ENCODE data around the gene BCS1L. TPM values are rescaled to one million over a fixed set of nuclear protein-coding genes. Genes with fewer than 3 reads are reported as not detected.

The BCS1L gene
- total RNA-seq, 2 experiments from 2014 or later, result 69.6 to 76.3 TPM

- POLR2A ChIA-PET, result no interaction called here
- Mint-ChIP-seq H3K36me3 (ENCODE audit: low read depth) (peaks cover 50% of the 10 kb centered on the region), H3K9me3 (no peaks in the 10 kb centered on the region), H3K4me1 (ENCODE audit: low read depth) (peaks cover 16% of the 10 kb centered on the region), H3K27ac (no peak overlapping the region), H3K27me3 (no peaks in the 10 kb centered on the region), H3K4me3 (no peak overlapping the region)
- TF ChIP-seq, protein P1, sequence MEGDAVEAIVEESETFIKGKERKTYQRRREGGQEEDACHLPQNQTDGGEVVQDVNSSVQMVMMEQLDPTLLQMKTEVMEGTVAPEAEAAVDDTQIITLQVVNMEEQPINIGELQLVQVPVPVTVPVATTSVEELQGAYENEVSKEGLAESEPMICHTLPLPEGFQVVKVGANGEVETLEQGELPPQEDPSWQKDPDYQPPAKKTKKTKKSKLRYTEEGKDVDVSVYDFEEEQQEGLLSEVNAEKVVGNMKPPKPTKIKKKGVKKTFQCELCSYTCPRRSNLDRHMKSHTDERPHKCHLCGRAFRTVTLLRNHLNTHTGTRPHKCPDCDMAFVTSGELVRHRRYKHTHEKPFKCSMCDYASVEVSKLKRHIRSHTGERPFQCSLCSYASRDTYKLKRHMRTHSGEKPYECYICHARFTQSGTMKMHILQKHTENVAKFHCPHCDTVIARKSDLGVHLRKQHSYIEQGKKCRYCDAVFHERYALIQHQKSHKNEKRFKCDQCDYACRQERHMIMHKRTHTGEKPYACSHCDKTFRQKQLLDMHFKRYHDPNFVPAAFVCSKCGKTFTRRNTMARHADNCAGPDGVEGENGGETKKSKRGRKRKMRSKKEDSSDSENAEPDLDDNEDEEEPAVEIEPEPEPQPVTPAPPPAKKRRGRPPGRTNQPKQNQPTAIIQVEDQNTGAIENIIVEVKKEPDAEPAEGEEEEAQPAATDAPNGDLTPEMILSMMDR (IDR thresholded peaks at IDR 0.05), result no peak
- DNase-seq, result no peak
- no peak for ATAC-seq
- intact Hi-C loops (cut with micrococcal nuclease), result no loop called here
- CTCF ChIA-PET, result no interaction called here
Observed at GRCh38 chr2:218664653-218665052, 5.2 kb downstream of the BCS1L start.

GRCh38 chr2:218671097-218671653 is 11.7 kb downstream of the BCS1L start:
- H3K4me1 Mint-ChIP-seq (ENCODE audit: low read depth), result peaks cover 16% of the 10 kb centered on the region
- ATAC-seq, result no peak
- intact Hi-C loops (cut with micrococcal nuclease), result no loop called here
- TF ChIP-seq, protein P1 (IDR thresholded peaks at IDR 0.05), result no peak
- no peak for DNase-seq
- H3K27me3 Mint-ChIP-seq, result no peaks in the 10 kb centered on the region
- peak overlapping the region; percentile 96 for H3K4me3 Mint-ChIP-seq
- peak overlapping the region; percentile 96 for H3K27ac Mint-ChIP-seq
- no peaks in the 10 kb centered on the region for H3K9me3 Mint-ChIP-seq
- peaks cover 11% of the 10 kb centered on the region for H3K36me3 Mint-ChIP-seq (ENCODE audit: low read depth)
- ChIA-PET POLR2A (interaction anchor here (0.9 to 4.4 kb wide), 5 partner anchors 11 to 172 kb away, joined by 3 to 61 read pairs (median 3); partner anchors contain the start of genes BCS1L, TTLL4 and ZNF142), CTCF (interaction anchor here (1.1 to 4.0 kb wide), 7 partner anchors 8 to 227 kb away, joined by 3 to 30 read pairs (median 6); partner anchors contain the start of genes BCS1L, TTLL4 and ZNF142)

- peaks cover 16% of the 10 kb centered on the region for H3K4me1 Mint-ChIP-seq (ENCODE audit: low read depth)
- H3K27ac Mint-ChIP-seq, result peak within 1 kb of the TSS; percentile 96
- ChIA-PET CTCF (interaction anchor here (0.9 to 4.0 kb wide), 9 partner anchors 9 to 226 kb away, joined by 3 to 30 read pairs (median 5); partner anchors contain the start of genes BCS1L, TTLL4 and ZNF142), POLR2A (interaction anchor here (0.9 to 4.4 kb wide), 7 partner anchors 12 to 272 kb away, joined by 3 to 61 read pairs (median 3); partner anchors contain the start of genes BCS1L, CTDSP1, TTLL4 and ZNF142)
- DNase-seq (peak; percentile 90), ATAC-seq (peak; percentile 98)
- intact Hi-C loops (cut with micrococcal nuclease), result no loop called here
- no peaks in the 10 kb centered on the region for H3K27me3 Mint-ChIP-seq
- no peaks in the 10 kb centered on the region for H3K9me3 Mint-ChIP-seq
- TF ChIP-seq, protein P1 (IDR thresholded peaks at IDR 0.05), result no peak
- H3K4me3 Mint-ChIP-seq, result peak within 1 kb of the TSS; percentile 96
- H3K36me3 Mint-ChIP-seq (ENCODE audit: low read depth), result peaks cover 8% of the 10 kb centered on the region
Observed at GRCh38 chr2:218671654-218672566, 12.4 kb downstream of the BCS1L start, which contains the start of the genes RNF25 and STK36. RNF25 (minus strand) TSS chr2:218672002; CDS start chr2:218671970, 32 bp downstream. STK36 (plus strand) TSS chr2:218672086; CDS start chr2:218672830, 744 bp downstream.

DNA sequence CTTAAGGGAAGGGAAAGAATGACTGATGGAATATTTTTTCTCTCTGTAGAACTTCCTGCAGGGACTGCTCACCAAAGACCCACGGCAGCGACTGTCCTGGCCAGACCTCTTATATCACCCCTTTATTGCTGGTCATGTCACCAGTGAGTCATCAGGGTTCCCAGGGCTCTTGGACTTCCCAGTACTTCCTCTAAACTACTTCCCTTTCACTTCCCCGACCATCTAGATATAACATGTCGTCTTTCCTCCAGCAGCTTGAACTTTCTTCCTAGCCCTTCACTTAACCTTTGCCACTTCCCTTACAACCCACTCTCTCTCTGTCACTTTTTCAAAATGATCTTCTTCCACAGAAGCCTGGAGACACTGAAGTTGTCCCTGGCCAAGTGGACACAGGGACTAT is 19.6 kb downstream of the BCS1L start:
- intact Hi-C loops (cut with micrococcal nuclease), result no loop called here
- no peaks in the 10 kb centered on the region for H3K36me3 Mint-ChIP-seq (ENCODE audit: low read depth)
- ChIA-PET POLR2A (interaction anchor here (0.8 kb wide), 1 partner anchor 12 kb away, joined by 3 read pairs; no protein-coding TSS in a partner anchor), CTCF (interaction anchor here (1.5 to 4.2 kb wide), 2 partner anchors 8 to 31 kb away, joined by 4 to 15 read pairs; partner anchors contain the start of gene TTLL4)
- H3K27me3 Mint-ChIP-seq, result no peaks in the 10 kb centered on the region
- DNase-seq (no peak), ATAC-seq (no peak)
- no peak overlapping the region for H3K4me3 Mint-ChIP-seq
- no peaks in the 10 kb centered on the region for H3K9me3 Mint-ChIP-seq
- TF ChIP-seq, protein P1 (IDR thresholded peaks at IDR 0.05), result no peak
- no peaks in the 10 kb centered on the region for H3K4me1 Mint-ChIP-seq (ENCODE audit: low read depth)
- no peak overlapping the region for H3K27ac Mint-ChIP-seq
